H9 (cell line): ENCODE measurements around the gene PADI6. TPM values are rescaled to one million over a fixed set of nuclear protein-coding genes. Genes with fewer than 3 reads are reported as not detected.

ENCODE experiments used
- DNase-seq: peaks from one replicate; pipeline ENCODE4 v3.0.0-alpha.2; 2017
- H2AFZ ChIP-seq: one replicate; pipeline ENCODE4 v1.6.1; 2013; ENCODE audit warnings: mild to moderate bottlenecking, low read length, control low read depth, moderate library complexity
- H2AK5ac ChIP-seq: 2 replicates; pipeline ENCODE4 v1.6.1; 2013; ENCODE audit warnings: low read length, control low read depth, mixed read lengths; ENCODE audit not compliant: insufficient read length
- H2BK120ac ChIP-seq: one replicate; pipeline ENCODE4 v1.6.1; 2013; ENCODE audit warnings: low read depth, mild to moderate bottlenecking, low read length, control low read depth, inconsistent platforms; ENCODE audit not compliant: poor library complexity, severe bottlenecking
- H2BK12ac ChIP-seq: 2 replicates; pipeline ENCODE4 v1.6.1; 2013; ENCODE audit warnings: low read length, control low read depth, mixed read lengths, low read depth; ENCODE audit not compliant: insufficient read length
- H2BK15ac ChIP-seq: 2 replicates; pipeline ENCODE4 v1.6.1; 2013; ENCODE audit warnings: low read depth, low read length, control low read depth
- H2BK20ac ChIP-seq: one replicate; pipeline ENCODE4 v1.6.1; 2013; ENCODE audit warnings: low read depth, mild to moderate bottlenecking, low read length, control low read depth, inconsistent platforms; ENCODE audit not compliant: poor library complexity, severe bottlenecking
- H2BK5ac ChIP-seq: 2 replicates; pipeline ENCODE4 v1.6.1; 2013; ENCODE audit warnings: low read length, control low read depth, mixed read lengths; ENCODE audit not compliant: insufficient read length
- H3K14ac ChIP-seq: 2 replicates; pipeline ENCODE4 v1.6.1; 2013; ENCODE audit warnings: low read length, control low read depth; ENCODE audit not compliant: insufficient read depth
- H3K18ac ChIP-seq: 2 replicates; pipeline ENCODE4 v1.6.1; 2013; ENCODE audit warnings: low read depth, mild to moderate bottlenecking, mixed read lengths, low read length, control low read depth; ENCODE audit not compliant: insufficient read length
- H3K23ac ChIP-seq: 2 replicates; pipeline ENCODE4 v1.6.1; 2013; ENCODE audit warnings: low read length, control low read depth, mixed read lengths, low read depth; ENCODE audit not compliant: insufficient read length
- H3K23me2 ChIP-seq: 2 replicates; pipeline ENCODE4 v1.6.1; 2013; ENCODE audit warnings: low read depth, mild to moderate bottlenecking, mixed read lengths, low read length, control low read depth; ENCODE audit not compliant: insufficient read length, poor library complexity, severe bottlenecking
- H3K27ac ChIP-seq: 2 replicates; pipeline ENCODE4 v1.5.1; 2013; ENCODE audit warnings: low read length, control low read depth, mixed read lengths, low read depth; ENCODE audit not compliant: insufficient read length
- H3K27me3 ChIP-seq: 2 replicates; pipeline ENCODE4 v1.6.1; 2013; ENCODE audit warnings: low read length, control low read depth, inconsistent platforms; ENCODE audit not compliant: insufficient read depth
- H3K4ac ChIP-seq: 2 replicates; pipeline ENCODE4 v1.6.1; 2013; ENCODE audit warnings: low read depth, mild to moderate bottlenecking, control low read depth, inconsistent platforms, low read length, moderate library complexity
- H3K4me1 ChIP-seq: 2 replicates; pipeline ENCODE4 v1.6.1; 2013; ENCODE audit warnings: low read length, control low read depth, inconsistent platforms; ENCODE audit not compliant: insufficient read depth
- H3K4me2 ChIP-seq: 2 replicates; pipeline ENCODE4 v1.6.1; 2013; ENCODE audit warnings: low read length, control low read depth, mixed read lengths; ENCODE audit not compliant: insufficient read length, insufficient read depth
- H3K56ac ChIP-seq: 2 replicates; pipeline ENCODE4 v1.6.1; 2013; ENCODE audit warnings: low read depth, mild to moderate bottlenecking, mixed read lengths, low read length, control low read depth; ENCODE audit not compliant: insufficient read length
- H3K79me1 ChIP-seq: 2 replicates; pipeline ENCODE4 v1.6.1; 2013; ENCODE audit warnings: low read depth, mild to moderate bottlenecking, moderate library complexity, low read length, control low read depth, inconsistent platforms; ENCODE audit not compliant: insufficient read depth, poor library complexity, severe bottlenecking
- H3K79me2 ChIP-seq: 2 replicates; pipeline ENCODE4 v1.6.1; 2013; ENCODE audit warnings: low read length, control low read depth, inconsistent platforms; ENCODE audit not compliant: insufficient read depth
- H3K9ac ChIP-seq: 2 replicates; pipeline ENCODE4 v1.6.1; 2013; ENCODE audit warnings: low read length, control low read depth, mixed read lengths; ENCODE audit not compliant: insufficient read length; ENCODE audit errors: extremely low read depth
- H3K9me3 ChIP-seq: one replicate; pipeline ENCODE4 v1.6.1; 2013; ENCODE audit warnings: low read depth, low read length, inconsistent platforms; ENCODE audit not compliant: control insufficient read depth
- H3T11ph ChIP-seq: one replicate; pipeline ENCODE4 v1.6.1; 2013; ENCODE audit warnings: mild to moderate bottlenecking, low read length, control low read depth, inconsistent platforms
- H4K20me1 ChIP-seq: one replicate; pipeline ENCODE4 v1.6.1; 2013; ENCODE audit not compliant: control insufficient read depth, insufficient read length, insufficient read depth
- H4K5ac ChIP-seq: 2 replicates; pipeline ENCODE4 v1.6.1; 2013; ENCODE audit warnings: low read depth, mild to moderate bottlenecking, mixed read lengths, low read length, control low read depth; ENCODE audit not compliant: insufficient read length
- H4K8ac ChIP-seq: replicated peaks from 2 replicates; pipeline ENCODE4 v1.6.1; 2013; ENCODE audit warnings: low read length, control low read depth, mixed read lengths, low read depth; ENCODE audit not compliant: insufficient read length
- H4K91ac ChIP-seq: 2 replicates; pipeline ENCODE4 v1.6.1; 2013; ENCODE audit warnings: low read depth, mild to moderate bottlenecking, moderate library complexity, mixed read lengths, low read length, control low read depth; ENCODE audit not compliant: insufficient read length
- H3K27ac Mint-ChIP-seq, 3 experiments: 2 replicates in 2 of 3; 3 replicates in 1 of 3; pipeline ENCODE4 v1.8.0; 2020 to 2021; ENCODE audit warnings: mixed read lengths in 3 of 3, mild to moderate bottlenecking in 1 of 3, moderate library complexity in 1 of 3
- H3K27me3 Mint-ChIP-seq: 2 replicates; pipeline ENCODE4 v1.8.0; 2021; ENCODE audit warnings: low read depth, mild to moderate bottlenecking, moderate library complexity, mixed read lengths
- H3K36me3 Mint-ChIP-seq, 3 experiments: 2 replicates in 2 of 3; 3 replicates in 1 of 3; pipeline ENCODE4 v1.8.0; 2020 to 2021; ENCODE audit warnings: low read depth in 3 of 3, mixed read lengths in 3 of 3; ENCODE audit not compliant: insufficient read depth in 1 of 3
- H3K4me1 Mint-ChIP-seq, 2 experiments: 2 replicates each; pipeline ENCODE4 v1.8.0; 2020; ENCODE audit warnings: mixed read lengths in 2 of 2
- H3K4me3 Mint-ChIP-seq, 2 experiments: 2 replicates in 1 of 2; 3 replicates in 1 of 2; pipeline ENCODE4 v1.8.0; 2020 to 2021; ENCODE audit warnings: mild to moderate bottlenecking in 2 of 2, mixed read lengths in 2 of 2, moderate library complexity in 1 of 2
- H3K9me3 Mint-ChIP-seq, 2 experiments: 2 replicates in 1 of 2; 3 replicates in 1 of 2; pipeline ENCODE4 v1.8.0; 2020; ENCODE audit warnings: mild to moderate bottlenecking in 2 of 2, mixed read lengths in 2 of 2, moderate library complexity in 1 of 2
- WGBS: extraction: QIAGEN DNeasy Blood & Tissue Kit; methylation state at CpG from one replicate; pipeline ENCODE4 v1.1.7; 2013; ENCODE audit warnings: missing lambda C conversion rate, low lambda C conversion rate, mixed read lengths; ENCODE audit not compliant: insufficient read length; ENCODE audit errors: extremely low coverage; 5-methylcytosine and 5-hydroxymethylcytosine counted together
- total RNA-seq: library from RNA; stranded (reverse); gene quantifications from 2 replicates; pipeline ENCODE4 v1.2.1, GENCODE V29; 2021
- TF ChIP-seq, protein P1 (sequence below): fragments of 200-600 bp; sonication (generic); conservative IDR thresholded peaks from 3 replicates; pipeline ENCODE4 v1.8.0; 2021; ENCODE audit warnings: antibody characterized with exemption, mild to moderate bottlenecking

Gene PADI6
- total RNA-seq, 1 experiment from 2014 or later: not detected

DNA sequence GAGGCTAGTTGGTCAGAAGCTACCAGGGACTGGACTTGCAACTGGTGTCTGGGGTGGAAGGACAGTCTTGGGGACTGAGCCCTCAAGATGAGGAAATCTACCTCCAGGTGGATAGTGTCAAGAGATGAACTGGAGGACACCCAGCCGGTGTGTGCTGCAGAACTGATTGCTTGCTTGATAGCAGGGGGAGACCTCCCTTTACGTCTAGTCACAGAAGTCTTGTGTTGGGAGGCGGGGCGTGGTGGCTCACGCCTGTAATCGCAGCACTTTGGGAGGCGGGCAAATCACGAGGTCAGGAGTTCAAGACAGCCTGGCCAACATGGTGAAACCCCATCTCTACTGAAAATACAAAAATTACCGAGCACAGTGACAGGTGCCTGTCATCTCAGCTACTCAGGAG, 62.6 kb downstream of the PADI6 start:
- Histone ChIP-seq H3K4ac (no peak overlapping the region), H3K23me2 (peaks cover 13% of the 10 kb centered on the region), H3T11ph (no peak overlapping the region), H2BK12ac (no peak overlapping the region), H3K4me1 (peaks cover 26% of the 10 kb centered on the region; the same call in 1 of the 2 replicates), H4K5ac (no peak overlapping the region), H2AK5ac (no peak overlapping the region), H3K4me2 (peak overlapping the region; percentile 49), H2BK20ac (no peak overlapping the region), H2BK5ac (no peak overlapping the region), H3K18ac (no peak overlapping the region), H2BK15ac (no peak overlapping the region), H3K79me1 (no peaks in the 10 kb centered on the region), H3K23ac (no peak overlapping the region), H4K20me1 (no peaks in the 10 kb centered on the region), H3K9ac (no peak overlapping the region), H3K56ac (no peak overlapping the region), H4K91ac (no peak overlapping the region), H3K79me2 (peaks cover 54% of the 10 kb centered on the region), H3K14ac (no peak overlapping the region), H2BK120ac (no peak overlapping the region), H3K27ac (peak overlapping the region; percentile 44), H4K8ac (no peak overlapping the region), H3K27me3 (no peaks in the 10 kb centered on the region), H2AFZ (no peak overlapping the region), H3K9me3 (no peaks in the 10 kb centered on the region)
- Mint-ChIP-seq H3K27me3 (no peaks in the 10 kb centered on the region), H3K4me3 (peak overlapping the region; percentile 54 to 84), H3K9me3 (peaks cover 2 to 3% of the 10 kb centered on the region in 2 experiments; a peak in 3 of 5 replicates), H3K36me3 (peaks cover 56 to 71% (median 62%) of the 10 kb centered on the region in 3 experiments; a peak in 6 of 7 replicates), H3K27ac (peak overlapping the region; percentile 71 to 96 (median 81)), H3K4me1 (peaks cover 52 to 61% of the 10 kb centered on the region in 2 experiments)
- TF ChIP-seq, protein P1, sequence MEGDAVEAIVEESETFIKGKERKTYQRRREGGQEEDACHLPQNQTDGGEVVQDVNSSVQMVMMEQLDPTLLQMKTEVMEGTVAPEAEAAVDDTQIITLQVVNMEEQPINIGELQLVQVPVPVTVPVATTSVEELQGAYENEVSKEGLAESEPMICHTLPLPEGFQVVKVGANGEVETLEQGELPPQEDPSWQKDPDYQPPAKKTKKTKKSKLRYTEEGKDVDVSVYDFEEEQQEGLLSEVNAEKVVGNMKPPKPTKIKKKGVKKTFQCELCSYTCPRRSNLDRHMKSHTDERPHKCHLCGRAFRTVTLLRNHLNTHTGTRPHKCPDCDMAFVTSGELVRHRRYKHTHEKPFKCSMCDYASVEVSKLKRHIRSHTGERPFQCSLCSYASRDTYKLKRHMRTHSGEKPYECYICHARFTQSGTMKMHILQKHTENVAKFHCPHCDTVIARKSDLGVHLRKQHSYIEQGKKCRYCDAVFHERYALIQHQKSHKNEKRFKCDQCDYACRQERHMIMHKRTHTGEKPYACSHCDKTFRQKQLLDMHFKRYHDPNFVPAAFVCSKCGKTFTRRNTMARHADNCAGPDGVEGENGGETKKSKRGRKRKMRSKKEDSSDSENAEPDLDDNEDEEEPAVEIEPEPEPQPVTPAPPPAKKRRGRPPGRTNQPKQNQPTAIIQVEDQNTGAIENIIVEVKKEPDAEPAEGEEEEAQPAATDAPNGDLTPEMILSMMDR: no peak
- peak; percentile 57 for DNase-seq
- WGBS: no CpG with 5 or more reads among the region's 9 CpGs
